OCI-LY1 (cell line): ENCODE data around the gene CHN2.

Source experiments
- H2AFZ ChIP-seq: fragments of 200-600 bp; sonication (generic), shearing (Covaris generic); 2 replicates; pipeline ENCODE4 v1.6.0; 2014; ENCODE audit warnings: antibody characterized with exemption, mild to moderate bottlenecking, low read length
- H3F3A ChIP-seq: fragments of 200-600 bp; sonication (generic), shearing (Covaris generic); 2 replicates; pipeline ENCODE4 v1.6.0; 2014; ENCODE audit warnings: mild to moderate bottlenecking, antibody characterized with exemption, low read length, moderate library complexity; ENCODE audit not compliant: insufficient read depth
- H3K27ac ChIP-seq: fragments of 200-600 bp; sonication (generic); 2 replicates; pipeline ENCODE4 v1.5.1; 2014; ENCODE audit warnings: low read length, mixed run types, mild to moderate bottlenecking, low read depth; ENCODE audit not compliant: poor library complexity, severe bottlenecking
- H3K27me3 ChIP-seq: fragments of 200-600 bp; sonication (generic); 2 replicates; pipeline ENCODE4 v1.6.0; 2014; ENCODE audit warnings: antibody characterized with exemption, mild to moderate bottlenecking, low read length, moderate library complexity; ENCODE audit not compliant: insufficient read depth
- H3K36me3 ChIP-seq: fragments of 200-600 bp; sonication (generic); 2 replicates; pipeline ENCODE4 v1.6.1; 2014; ENCODE audit warnings: mild to moderate bottlenecking, antibody characterized with exemption, low read length, moderate library complexity, mixed read lengths; ENCODE audit not compliant: insufficient read depth
- H3K4me1 ChIP-seq: fragments of 200-600 bp; sonication (generic); 2 replicates; pipeline ENCODE4 v1.5.1; 2014; ENCODE audit warnings: mild to moderate bottlenecking, low read length, moderate library complexity; ENCODE audit not compliant: insufficient read depth, severe bottlenecking
- H3K4me2 ChIP-seq: fragments of 200-600 bp; sonication (generic), shearing (Covaris generic); 2 replicates; pipeline ENCODE4 v1.6.1; 2014; ENCODE audit warnings: low read length
- H3K4me3 ChIP-seq: fragments of 200-600 bp; sonication (generic); 2 replicates; pipeline ENCODE4 v1.5.1; 2014; ENCODE audit warnings: low read length, low read depth, mild to moderate bottlenecking, mixed read lengths; ENCODE audit not compliant: poor library complexity, severe bottlenecking
- H3K79me2 ChIP-seq: fragments of 200-600 bp; shearing (Covaris generic); 2 replicates; pipeline ENCODE4 v1.6.1; 2016; ENCODE audit warnings: mixed run types, low read length, mixed read lengths; ENCODE audit not compliant: insufficient read depth
- H3K9ac ChIP-seq: fragments of 200-600 bp; sonication (generic), shearing (Covaris generic); 2 replicates; pipeline ENCODE4 v1.6.1; 2014; ENCODE audit warnings: mild to moderate bottlenecking, low read length, mixed read lengths
- H3K9me2 ChIP-seq: fragments of 200-600 bp; sonication (generic), shearing (Covaris generic); 2 replicates; pipeline ENCODE4 v1.6.1; 2014; ENCODE audit warnings: low read depth, mild to moderate bottlenecking, low read length, mixed read lengths
- H3K9me3 ChIP-seq: fragments of 200-600 bp; shearing (Covaris generic); 2 replicates; pipeline ENCODE4 v1.6.1; 2014; ENCODE audit warnings: low read length, mixed read lengths
- H4K20me1 ChIP-seq: fragments of 200-600 bp; sonication (generic), shearing (Covaris generic); 2 replicates; pipeline ENCODE4 v1.6.0; 2016; ENCODE audit warnings: mild to moderate bottlenecking, low read length; ENCODE audit not compliant: insufficient read depth
- EZH2 ChIP-seq: fragments of 200-600 bp; sonication (generic), shearing (Covaris generic); IDR thresholded peaks from 2 replicates; pipeline ENCODE4 v1.8.0; 2017; ENCODE audit warnings: borderline replicate concordance, mixed run types, mild to moderate bottlenecking, antibody characterized with exemption, low read length, moderate library complexity, mixed read lengths
- TF ChIP-seq, protein P1 (sequence below): fragments of 200-600 bp; sonication (generic), shearing (Covaris generic); IDR thresholded peaks from 2 replicates; pipeline ENCODE4 v1.5.1; 2017; ENCODE audit warnings: mild to moderate bottlenecking, antibody characterized with exemption, low read length, moderate library complexity, mixed read lengths

Gene CHN2

DNA sequence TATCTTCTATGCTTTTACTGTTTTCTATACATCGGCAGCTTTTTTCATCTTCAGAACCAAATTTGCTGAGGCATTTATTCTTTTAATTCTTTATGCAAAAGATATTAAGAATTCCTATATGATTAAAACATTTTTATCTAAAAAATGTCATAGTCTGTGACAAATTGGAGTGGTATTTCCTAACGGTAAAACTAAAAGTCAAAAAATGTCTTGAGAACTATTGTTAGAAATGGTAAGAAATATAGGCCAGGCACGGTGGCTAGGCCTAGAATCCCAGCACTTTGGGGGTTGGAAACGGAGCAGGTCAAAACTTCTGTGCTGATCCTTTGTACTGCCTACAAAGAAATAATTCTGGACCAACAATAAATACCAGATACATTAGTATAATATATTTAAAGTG lies 311.4 kb downstream of the CHN2 start:
- no peaks in the 10 kb centered on the region for H3F3A ChIP-seq
- H3K27ac ChIP-seq: no peak overlapping the region
- H3K79me2 ChIP-seq: no peaks in the 10 kb centered on the region
- H4K20me1 ChIP-seq: no peaks in the 10 kb centered on the region
- H3K9ac ChIP-seq: no peak overlapping the region
- no peak overlapping the region for H3K4me3 ChIP-seq
- H2AFZ ChIP-seq: no peak overlapping the region
- no peaks in the 10 kb centered on the region for H3K9me3 ChIP-seq
- TF ChIP-seq, protein P1, sequence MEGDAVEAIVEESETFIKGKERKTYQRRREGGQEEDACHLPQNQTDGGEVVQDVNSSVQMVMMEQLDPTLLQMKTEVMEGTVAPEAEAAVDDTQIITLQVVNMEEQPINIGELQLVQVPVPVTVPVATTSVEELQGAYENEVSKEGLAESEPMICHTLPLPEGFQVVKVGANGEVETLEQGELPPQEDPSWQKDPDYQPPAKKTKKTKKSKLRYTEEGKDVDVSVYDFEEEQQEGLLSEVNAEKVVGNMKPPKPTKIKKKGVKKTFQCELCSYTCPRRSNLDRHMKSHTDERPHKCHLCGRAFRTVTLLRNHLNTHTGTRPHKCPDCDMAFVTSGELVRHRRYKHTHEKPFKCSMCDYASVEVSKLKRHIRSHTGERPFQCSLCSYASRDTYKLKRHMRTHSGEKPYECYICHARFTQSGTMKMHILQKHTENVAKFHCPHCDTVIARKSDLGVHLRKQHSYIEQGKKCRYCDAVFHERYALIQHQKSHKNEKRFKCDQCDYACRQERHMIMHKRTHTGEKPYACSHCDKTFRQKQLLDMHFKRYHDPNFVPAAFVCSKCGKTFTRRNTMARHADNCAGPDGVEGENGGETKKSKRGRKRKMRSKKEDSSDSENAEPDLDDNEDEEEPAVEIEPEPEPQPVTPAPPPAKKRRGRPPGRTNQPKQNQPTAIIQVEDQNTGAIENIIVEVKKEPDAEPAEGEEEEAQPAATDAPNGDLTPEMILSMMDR: no peak
- TF ChIP-seq EZH2: no peak
- H3K27me3 ChIP-seq: no peaks in the 10 kb centered on the region
- no peaks in the 10 kb centered on the region for H3K36me3 ChIP-seq
- H3K9me2 ChIP-seq: no peaks in the 10 kb centered on the region
- H3K4me2 ChIP-seq: no peak overlapping the region
- no peaks in the 10 kb centered on the region for H3K4me1 ChIP-seq

DNA sequence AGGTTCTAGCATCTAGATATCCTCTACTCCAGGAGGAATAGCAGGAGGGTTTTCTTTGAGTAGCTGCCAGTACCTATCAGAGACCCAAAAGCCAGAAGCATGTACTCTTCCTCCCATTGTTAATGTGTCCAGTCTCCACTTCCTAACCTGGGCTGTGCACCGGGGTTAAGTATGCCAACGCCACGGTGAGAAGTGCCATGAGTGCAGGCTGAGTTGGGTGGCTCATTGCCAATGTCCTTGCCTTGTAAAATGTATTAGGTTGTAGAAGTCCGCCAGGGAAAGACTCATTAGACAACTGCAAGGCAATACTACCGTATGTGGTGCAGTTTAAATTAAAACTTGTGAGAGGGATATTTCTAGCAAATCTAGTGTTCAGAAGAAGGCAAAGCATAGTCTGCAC lies 314.0 kb downstream of the CHN2 start:
- Histone ChIP-seq H3K36me3 (no peaks in the 10 kb centered on the region), H3K79me2 (no peaks in the 10 kb centered on the region), H3K4me2 (no peak overlapping the region), H4K20me1 (no peaks in the 10 kb centered on the region), H3K4me1 (no peaks in the 10 kb centered on the region), H3K4me3 (no peak overlapping the region), H3K27ac (no peak overlapping the region), H3K9me2 (no peaks in the 10 kb centered on the region), H3K27me3 (no peaks in the 10 kb centered on the region), H3F3A (no peaks in the 10 kb centered on the region), H3K9ac (no peak overlapping the region), H3K9me3 (no peaks in the 10 kb centered on the region), H2AFZ (no peak overlapping the region)
- no peak for TF ChIP-seq EZH2

DNA sequence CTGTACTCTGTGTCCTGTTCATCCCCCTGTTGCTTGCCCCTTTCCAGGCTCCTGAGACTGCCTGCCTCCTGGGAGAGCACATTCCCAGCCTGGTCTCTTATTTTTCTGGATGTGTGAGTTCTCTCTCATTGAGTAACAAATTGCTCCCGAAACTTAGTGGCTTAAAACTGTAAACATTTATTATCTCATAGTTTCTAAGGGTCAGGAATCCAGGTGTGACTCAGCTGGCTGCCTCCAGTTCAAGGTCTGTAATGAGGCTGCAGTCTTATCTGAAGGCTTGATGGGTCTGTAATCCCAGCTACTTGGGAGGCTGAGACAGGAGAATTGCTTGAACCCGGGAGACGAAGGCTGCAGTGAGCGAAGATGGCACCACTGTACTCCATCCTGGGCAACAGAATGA lies 315.5 kb downstream of the CHN2 start:
- Histone ChIP-seq H3K27me3 (no peaks in the 10 kb centered on the region), H3K79me2 (no peaks in the 10 kb centered on the region), H3K36me3 (no peaks in the 10 kb centered on the region), H4K20me1 (no peaks in the 10 kb centered on the region), H3K9ac (no peak overlapping the region), H3K9me3 (no peaks in the 10 kb centered on the region), H3K4me1 (no peaks in the 10 kb centered on the region), H3K9me2 (no peaks in the 10 kb centered on the region), H3K4me3 (no peak overlapping the region), H3F3A (no peaks in the 10 kb centered on the region), H2AFZ (no peak overlapping the region), H3K4me2 (no peak overlapping the region), H3K27ac (no peak overlapping the region)
- TF ChIP-seq, protein P1: no peak
- no peak for TF ChIP-seq EZH2

DNA sequence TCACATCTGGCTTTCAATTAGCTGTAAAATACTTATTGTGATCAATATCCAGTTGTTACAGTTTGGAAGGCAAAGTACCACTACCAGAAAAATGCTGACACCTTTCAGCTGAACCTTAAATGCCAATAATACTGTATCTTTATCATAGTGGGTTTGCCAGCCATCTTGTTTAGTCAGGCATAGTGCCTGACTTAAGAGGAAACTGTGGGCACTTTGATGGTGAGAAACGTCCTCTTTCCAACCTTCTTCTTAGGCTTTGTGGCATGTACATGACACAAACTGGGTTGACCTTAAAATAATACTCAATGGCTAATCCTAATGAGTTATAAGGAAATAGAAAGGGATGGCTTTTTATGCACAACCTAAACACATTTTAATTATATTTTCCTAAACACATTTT lies 316.8 kb downstream of the CHN2 start:
- Histone ChIP-seq H3K79me2 (no peaks in the 10 kb centered on the region), H3K4me3 (no peak overlapping the region), H2AFZ (no peak overlapping the region), H3K27me3 (no peaks in the 10 kb centered on the region), H3F3A (no peaks in the 10 kb centered on the region), H3K9ac (no peak overlapping the region), H3K4me2 (no peak overlapping the region), H3K36me3 (no peaks in the 10 kb centered on the region), H3K4me1 (no peaks in the 10 kb centered on the region), H3K27ac (no peak overlapping the region), H3K9me2 (no peaks in the 10 kb centered on the region), H4K20me1 (no peaks in the 10 kb centered on the region), H3K9me3 (no peaks in the 10 kb centered on the region)
- TF ChIP-seq, protein P1: no peak
- no peak for TF ChIP-seq EZH2
